ENCODE data around the gene CAMK1.

The CAMK1 gene

GRCh38 chr3:9806137-9806536 is 36.4 kb upstream of the CAMK1 start:
- FAIRE-seq (no peak), DNase-seq (ENCODE audit: insufficient read length, low spot score) (no peak)
- TF ChIP-seq POLR2A (IDR thresholded peaks at IDR 0.05; ENCODE audit: low read depth, low read length): no peak

GRCh38 chr3:9804996-9805395 is 35.2 kb upstream of the CAMK1 start:
- no peak for TF ChIP-seq POLR2A (IDR thresholded peaks at IDR 0.05; ENCODE audit: low read depth, low read length)
- FAIRE-seq: no peak
- no peak for DNase-seq (ENCODE audit: insufficient read length, low spot score)

- DNase-seq (ENCODE audit: insufficient read length, low spot score) (no peak), FAIRE-seq (no peak)
- TF ChIP-seq POLR2A (IDR thresholded peaks at IDR 0.05; ENCODE audit: low read depth, low read length): no peak
These were observed 33.7 kb upstream of the CAMK1 start for GRCh38 chr3:9803494-9803893.

GRCh38 chr3:9800529-9800928 is 30.8 kb upstream of the CAMK1 start:
- DNase-seq (ENCODE audit: insufficient read length, low spot score): no peak
- no peak for FAIRE-seq
- no peak for TF ChIP-seq POLR2A (IDR thresholded peaks at IDR 0.05; ENCODE audit: low read depth, low read length)

GRCh38 chr3:9797196-9797945 is 27.6 kb upstream of the CAMK1 start:
- no peak for FAIRE-seq
- TF ChIP-seq POLR2A (IDR thresholded peaks at IDR 0.05; ENCODE audit: low read depth, low read length): no peak
- no peak for DNase-seq (ENCODE audit: insufficient read length, low spot score)

GRCh38 chr3:9795207-9795606 is 25.5 kb upstream of the CAMK1 start:
- DNase-seq (ENCODE audit: insufficient read length, low spot score) (no peak), FAIRE-seq (no peak)
- no peak for TF ChIP-seq POLR2A (IDR thresholded peaks at IDR 0.05; ENCODE audit: low read depth, low read length)

- DNase-seq (ENCODE audit: insufficient read length, low spot score) (no peak), FAIRE-seq (no peak)
- no peak for TF ChIP-seq POLR2A (IDR thresholded peaks at IDR 0.05; ENCODE audit: low read depth, low read length)
These were observed 24.7 kb upstream of the CAMK1 start for GRCh38 chr3:9794400-9794799.

- DNase-seq (ENCODE audit: insufficient read length, low spot score) (no peak), FAIRE-seq (no peak)
- no peak for TF ChIP-seq POLR2A (IDR thresholded peaks at IDR 0.05; ENCODE audit: low read depth, low read length)
These were observed 23.5 kb upstream of the CAMK1 start for GRCh38 chr3:9793161-9793781.

DNA sequence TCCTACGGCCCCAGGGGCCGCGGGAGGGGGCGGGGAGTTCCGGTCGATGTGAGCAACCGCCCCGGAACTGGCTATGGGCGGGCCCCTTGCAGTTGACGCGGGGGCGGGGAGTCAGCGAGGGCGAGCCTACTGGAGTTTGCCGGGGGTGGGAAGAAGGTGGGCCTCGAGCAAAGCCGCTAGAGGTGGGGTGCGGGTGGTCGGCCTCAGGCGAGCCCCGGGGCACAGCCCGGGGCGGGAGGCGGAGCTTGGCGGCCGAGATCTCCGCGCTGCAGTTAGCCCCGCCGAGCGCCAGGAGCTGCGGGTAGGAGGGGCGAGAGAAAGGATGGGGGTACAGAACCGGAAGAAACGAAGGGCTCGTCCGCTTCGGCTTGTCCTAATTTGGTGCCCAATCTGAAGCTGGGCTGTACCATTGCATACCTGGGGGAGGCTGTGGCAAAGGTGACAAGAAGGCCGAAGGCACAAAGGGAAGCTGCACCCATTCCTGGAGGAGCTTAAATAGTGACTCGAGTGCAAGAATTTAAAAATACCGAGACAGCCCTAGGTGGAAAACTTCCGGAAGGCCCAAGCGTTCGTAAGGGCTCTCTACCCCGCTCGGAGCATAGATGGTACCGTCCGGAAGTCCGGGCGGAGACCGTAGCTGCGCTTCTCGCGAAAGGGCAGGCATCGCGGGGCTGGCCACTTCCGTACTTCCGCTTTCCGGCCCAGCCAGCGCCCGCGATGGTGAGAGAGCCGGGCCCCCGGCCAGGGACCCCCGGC is 22.8 kb upstream of the CAMK1 start, which contains the start of the genes ARPC4 and TADA3:
ARPC4 (plus strand) TSS at position 678 of the 756 bp plus-strand sequence; CDS start at position 718, 40 bp downstream.
TADA3 (minus strand) TSS at position 69 of the 756 bp plus-strand sequence. CDS start 1,007 bp downstream, outside the sequence.
- FAIRE-seq: peak; percentile 20
- peak; percentile 47; the same call in 1 of the 2 replicates for TF ChIP-seq POLR2A (IDR thresholded peaks at IDR 0.05; ENCODE audit: low read depth, low read length)
- DNase-seq (ENCODE audit: insufficient read length, low spot score): peak; percentile 86

DNA sequence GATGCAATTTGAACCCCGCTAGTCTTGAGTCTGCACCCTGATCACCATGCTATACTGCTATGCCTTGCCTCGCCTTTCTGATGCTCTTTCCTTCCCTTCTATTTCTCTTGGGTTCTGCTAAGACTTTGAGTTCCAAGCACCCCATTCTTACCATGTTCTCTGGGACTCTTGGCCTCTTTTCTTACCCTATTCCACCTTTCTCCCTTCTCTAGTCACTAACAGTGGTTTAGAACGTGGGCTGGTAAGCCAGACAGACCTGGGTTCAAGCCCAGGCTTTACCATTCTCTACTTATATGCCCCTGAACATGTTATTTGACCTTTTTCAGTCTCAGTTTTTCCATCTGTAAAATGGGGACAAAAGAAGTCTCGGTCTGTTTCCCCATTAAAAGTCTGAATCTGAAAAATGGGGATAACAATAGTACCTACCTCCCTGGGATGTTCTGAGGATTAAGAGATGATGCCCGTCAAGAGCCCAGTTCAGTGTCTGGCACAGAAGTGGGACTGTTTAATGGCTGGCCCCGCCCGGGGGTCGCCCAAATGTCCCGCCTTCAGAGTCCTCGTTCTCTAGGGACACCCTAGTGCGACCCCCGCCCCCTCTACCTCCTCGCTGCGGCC is 22.1 kb upstream of the CAMK1 start:
- DNase-seq (ENCODE audit: insufficient read length, low spot score) (no peak), FAIRE-seq (no peak)
- no peak for TF ChIP-seq POLR2A (IDR thresholded peaks at IDR 0.05; ENCODE audit: low read depth, low read length)

DNA sequence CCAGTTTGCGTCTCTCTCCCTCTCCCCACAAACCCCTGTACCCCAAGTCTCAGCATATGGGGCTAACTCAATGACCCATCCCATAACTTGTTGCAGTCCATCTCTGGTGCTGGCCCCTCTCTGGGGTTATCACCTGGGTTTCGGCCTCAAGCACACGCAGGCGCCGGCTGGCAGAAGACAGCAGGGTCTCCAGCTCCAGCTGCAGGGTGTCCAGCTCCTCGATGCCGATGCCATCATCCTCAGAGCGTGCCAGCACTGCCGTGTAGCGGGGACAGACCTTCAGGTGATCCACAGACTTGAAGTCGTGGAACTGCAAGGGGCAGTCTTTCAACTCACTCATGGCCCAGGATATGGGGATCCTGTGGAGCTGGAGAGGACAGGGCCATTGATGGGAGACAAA is 21.4 kb upstream of the CAMK1 start:
- no peak for DNase-seq (ENCODE audit: insufficient read length, low spot score)
- no peak for TF ChIP-seq POLR2A (IDR thresholded peaks at IDR 0.05; ENCODE audit: low read depth, low read length)
- FAIRE-seq: no peak

- DNase-seq (ENCODE audit: insufficient read length, low spot score): no peak
These were observed 18.0 kb upstream of the CAMK1 start for GRCh38 chr3:9787714-9788113.

GRCh38 chr3:9786825-9787669 is 17.3 kb upstream of the CAMK1 start:
- FAIRE-seq: no peak
- TF ChIP-seq POLR2A (IDR thresholded peaks at IDR 0.05; ENCODE audit: low read depth, low read length): no peak

More at GRCh38 chr3:9787714-9788113, 18.0 kb upstream of the CAMK1 start:
- no peak for FAIRE-seq
- TF ChIP-seq POLR2A (IDR thresholded peaks at IDR 0.05; ENCODE audit: low read depth, low read length): no peak

More at GRCh38 chr3:9786825-9787669, 17.3 kb upstream of the CAMK1 start:
- DNase-seq (ENCODE audit: insufficient read length, low spot score): no peak

Data from H54 (cell line).